HG02970 (cell line): ENCODE measurements around the gene KCNJ16.

Experiments used
- ATAC-seq: cut with Tn5 transposase; IDR thresholded peaks from one replicate; pipeline ENCODE4 v1.9.1; 2021; ENCODE audit warnings: mild to moderate bottlenecking, moderate library complexity, moderate number of reproducible peaks; ENCODE audit not compliant: unreplicated experiment, low FRiP score

Gene KCNJ16

DNA sequence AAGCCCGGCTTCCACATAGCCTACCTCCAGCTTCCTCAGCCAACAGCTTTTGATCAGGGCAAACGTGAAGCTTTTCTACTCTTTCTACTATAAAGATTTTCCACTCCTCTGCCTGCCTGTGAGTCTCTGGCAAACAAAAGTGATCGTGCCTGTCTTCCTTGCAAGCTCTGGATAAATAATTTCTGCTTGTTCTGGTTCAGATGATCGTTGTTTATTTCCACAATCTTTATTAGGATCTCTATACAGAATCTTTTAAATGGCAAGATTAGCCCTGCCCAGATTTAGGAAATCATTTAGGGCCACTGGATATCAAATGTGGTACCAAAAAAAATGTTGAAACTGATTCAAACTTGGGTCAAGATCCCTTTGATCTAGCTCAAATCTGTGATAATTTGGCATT lies 20.4 kb downstream of the KCNJ16 start:
- no peak for ATAC-seq

DNA sequence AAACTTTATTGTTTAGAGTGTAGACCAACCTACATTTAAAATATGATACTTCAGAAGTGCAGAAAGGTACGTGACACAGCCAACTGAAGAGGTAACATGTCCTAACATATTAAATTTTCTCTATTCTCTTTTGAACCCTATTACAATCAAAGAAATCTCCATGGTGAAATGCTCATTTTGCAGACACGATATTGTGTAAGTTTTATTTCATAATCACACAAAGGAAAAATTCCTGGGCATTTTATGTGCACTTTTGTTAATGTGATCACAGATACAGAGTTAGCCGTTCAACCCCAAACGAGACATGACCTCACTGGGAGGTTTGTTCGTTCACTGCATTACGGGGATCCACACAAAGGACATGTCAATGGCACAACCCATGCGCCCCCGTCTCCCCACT lies 21.8 kb downstream of the KCNJ16 start:
- no peak for ATAC-seq

DNA sequence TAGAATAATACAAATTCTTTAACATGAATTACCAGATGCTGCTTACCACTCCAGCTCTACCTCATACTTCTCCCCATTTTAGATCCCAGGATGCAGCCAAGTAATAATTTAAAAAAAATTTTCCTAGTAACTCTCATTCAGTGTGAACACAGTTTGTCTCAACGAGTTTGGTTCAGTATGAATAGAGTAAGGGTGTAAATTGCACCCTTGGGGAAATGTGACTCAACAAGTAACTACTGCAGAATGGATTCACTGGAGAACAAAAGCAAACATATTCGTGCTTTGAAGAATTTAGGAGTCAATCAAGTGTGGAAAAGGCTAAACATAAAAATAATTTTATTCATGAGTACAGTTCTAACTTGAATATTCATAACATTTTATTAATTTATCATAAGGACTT lies 23.0 kb downstream of the KCNJ16 start:
- no peak for ATAC-seq

DNA sequence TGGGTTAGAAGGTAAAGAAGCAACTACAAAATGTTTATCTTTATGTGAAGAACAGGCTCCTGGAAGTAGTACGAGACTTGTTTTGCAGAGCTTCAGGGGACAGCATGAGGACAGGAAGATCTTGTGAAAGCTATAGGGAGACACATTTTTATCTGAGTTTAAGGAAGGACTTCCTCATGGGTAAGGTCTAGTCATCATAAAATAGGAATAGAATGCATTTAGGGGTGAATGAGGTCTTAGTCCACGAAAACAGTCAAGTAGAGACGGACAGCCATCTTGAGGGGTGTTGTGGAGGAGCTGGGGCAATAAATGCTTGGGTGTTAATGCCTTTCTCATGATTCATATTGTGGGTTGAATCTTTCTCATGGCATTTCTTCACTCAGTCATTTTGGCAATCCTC lies 24.3 kb downstream of the KCNJ16 start:
- ATAC-seq = no peak

DNA sequence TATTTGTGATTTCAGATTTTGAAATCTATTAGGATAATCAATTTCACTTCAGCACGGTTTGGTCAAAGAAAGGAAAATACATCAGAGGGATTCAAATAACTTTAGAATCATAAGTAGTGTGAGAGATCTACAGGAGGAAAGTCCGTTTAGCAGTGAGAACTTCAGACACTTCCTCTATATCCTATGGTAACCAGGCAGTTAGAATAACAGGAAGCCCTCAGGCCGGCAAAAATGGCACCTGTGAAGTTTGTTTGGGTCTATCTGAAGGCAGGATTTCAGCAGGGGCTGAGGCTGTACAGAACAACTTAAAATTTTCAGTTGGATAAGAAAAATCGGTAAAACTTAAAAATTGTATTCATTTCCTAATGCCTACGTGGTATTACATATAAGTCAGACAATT lies 24.9 kb downstream of the KCNJ16 start:
- ATAC-seq = no peak

- no peak for ATAC-seq
Measured at GRCh38 chr17:70100983-70101382, 26.0 kb downstream of the KCNJ16 start.

- no peak for ATAC-seq
Measured at GRCh38 chr17:70102531-70102930, 27.5 kb downstream of the KCNJ16 start.

DNA sequence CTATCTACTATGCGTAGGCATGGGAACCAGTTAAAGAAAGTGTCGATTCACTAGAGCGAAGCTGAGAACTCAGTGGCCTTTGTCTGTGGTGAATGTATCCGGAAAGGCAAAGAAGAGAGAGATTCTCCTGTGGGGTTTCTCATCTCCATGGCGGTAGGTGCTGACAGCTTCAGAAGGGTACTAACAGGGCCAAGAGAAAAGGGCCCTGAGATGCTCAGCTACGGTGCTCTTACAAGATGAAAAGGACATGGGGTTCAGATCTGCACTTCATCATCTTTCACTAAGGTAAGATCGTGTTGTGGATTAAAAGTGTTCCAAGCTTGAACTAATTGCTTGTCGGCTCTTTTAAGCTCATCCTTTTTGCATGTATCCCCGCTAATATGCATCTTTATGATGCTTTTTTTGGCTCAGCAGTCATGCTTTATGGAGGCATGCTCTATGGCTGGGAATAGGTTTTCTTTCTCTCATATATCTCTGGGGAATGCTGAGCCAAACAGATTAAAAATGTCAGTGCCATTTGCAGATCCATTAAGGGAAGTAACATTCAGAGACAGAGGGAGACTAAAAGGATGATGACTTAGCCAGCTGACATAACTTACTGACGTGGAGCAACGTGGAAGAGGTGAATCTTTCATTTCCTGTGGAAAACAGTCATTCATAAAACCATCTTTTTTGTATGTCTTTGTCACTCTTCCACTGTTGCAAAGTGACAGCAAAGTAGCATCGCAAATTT lies 29.9 kb downstream of the KCNJ16 start:
- no peak for ATAC-seq

DNA sequence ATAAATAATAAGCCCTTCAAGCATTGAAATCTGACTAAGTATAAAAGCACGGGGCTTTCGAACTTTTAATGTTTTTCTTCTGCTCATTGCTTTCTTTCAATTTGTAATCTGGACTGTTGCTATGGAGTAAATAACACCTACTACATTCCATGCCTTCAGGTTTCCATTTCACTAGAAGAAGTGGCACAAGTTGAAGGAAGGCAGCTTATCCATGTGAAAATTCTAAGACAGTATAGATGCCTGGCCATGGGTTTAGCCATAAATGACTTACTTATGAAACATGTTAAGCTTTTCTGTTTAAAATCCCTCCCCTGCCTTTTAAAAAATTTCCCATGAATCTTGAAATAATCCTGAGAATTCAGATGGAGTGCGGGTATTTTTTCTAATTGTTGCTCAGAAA lies 30.6 kb downstream of the KCNJ16 start:
- no peak for ATAC-seq

DNA sequence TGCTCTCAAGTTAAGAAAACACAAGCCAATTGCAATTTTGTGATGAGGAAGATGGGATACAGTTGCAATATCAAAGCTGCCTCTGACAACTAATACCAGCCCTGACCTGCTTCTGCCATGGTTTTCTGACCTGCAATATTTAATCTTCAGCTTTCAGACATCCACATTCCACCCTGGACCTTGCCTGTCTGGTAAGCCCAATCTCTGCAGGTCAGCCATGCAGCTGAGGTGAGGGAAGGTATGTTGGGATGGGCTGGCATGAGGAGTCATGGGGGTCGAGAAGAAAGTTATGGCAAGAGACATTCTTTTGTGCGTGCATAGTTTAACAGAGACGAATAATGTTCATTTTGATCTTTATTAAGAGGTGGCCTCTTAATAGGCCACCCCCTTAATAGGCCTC lies 31.5 kb downstream of the KCNJ16 start:
- ATAC-seq = no peak

- ATAC-seq = no peak
Measured at GRCh38 chr17:70107441-70107840, 32.4 kb downstream of the KCNJ16 start.

DNA sequence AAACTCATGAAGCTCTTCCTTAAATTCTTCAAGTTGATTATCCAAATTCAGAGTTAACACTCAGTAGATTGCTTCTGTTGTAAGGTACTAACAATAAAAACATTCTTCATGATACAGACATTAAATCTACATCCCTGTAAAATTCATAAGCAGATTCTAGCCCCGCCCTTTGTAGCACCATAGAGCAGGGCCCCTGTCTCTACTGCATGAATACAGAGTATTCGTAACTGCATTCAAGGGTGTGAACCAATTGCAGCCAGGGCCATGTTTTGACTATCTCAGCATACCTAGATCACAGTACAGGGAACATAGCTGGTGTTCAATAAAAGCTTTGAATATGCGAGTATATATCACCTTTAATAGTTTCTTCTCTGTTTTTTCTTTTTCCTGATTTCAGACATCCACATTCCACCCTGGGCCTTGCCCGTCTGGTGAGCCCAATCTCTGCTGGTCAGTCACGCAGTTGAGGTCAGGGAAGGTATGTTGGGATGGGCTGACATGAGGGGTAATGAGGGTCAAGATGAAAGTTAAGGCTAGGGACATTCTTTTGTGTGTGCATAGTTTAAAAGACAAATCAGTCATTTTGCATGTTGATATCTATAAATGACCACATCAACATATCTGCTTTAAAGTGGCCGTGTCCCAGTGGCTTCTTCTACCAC lies 33.0 kb downstream of the KCNJ16 start:
- no peak for ATAC-seq

DNA sequence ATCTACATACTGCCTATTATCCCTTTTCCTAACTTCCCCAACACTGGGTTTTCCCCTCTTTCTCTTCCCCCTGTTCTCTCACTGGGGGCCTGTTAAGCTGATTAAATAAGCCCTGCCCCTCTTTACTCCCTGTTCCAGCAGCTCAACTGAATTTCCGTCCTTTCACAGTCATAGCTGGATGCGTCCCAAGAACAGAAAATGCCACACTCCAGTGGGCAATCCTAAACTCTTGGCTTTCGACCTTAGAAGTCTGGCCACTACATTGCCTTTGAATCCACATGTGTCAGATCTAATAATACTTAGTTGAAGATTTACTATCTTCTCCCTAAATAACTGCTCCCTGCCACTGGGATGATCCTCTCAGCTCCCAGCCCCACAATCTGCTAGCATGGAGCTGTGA lies 34.5 kb downstream of the KCNJ16 start:
- no peak for ATAC-seq

DNA sequence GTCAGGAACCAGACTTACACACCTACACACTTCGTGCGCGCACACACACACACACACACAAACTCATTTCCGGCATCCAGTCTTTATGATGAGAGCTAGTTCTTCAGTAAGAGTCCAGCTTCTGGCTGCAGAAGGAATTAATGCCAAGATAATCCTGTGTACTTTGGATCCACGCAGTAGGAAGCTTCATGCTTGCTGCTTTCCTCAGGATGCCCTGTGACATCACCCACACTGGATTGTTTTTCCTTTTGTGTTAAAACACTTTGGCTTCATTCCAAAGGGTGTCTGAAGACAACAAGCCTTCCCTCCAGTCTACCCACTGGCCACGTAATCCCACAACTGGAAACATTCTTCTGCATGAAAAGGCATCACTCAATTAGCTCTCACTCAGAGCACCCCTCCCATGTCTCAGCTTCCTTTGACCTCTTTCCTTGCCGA lies 35.4 kb downstream of the KCNJ16 start:
- no peak for ATAC-seq

DNA sequence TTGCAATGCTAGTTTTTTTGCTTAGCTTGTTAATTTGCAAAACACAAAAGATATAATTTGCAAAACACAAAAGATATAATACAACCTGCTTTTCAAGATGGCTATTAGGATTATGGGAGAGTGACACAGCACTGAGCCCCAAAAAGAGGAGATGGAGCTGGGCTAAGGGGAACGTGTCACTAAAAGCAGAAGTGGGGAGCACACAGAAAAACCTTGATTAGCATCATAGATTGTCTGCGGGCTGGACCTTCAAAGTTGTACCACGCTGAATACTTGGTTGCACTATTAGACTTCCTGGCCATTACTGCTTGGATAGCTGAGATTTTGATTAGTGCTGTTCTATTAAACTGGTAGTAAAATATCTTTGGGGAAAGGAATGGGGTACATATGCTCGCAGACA lies 36.2 kb downstream of the KCNJ16 start:
- ATAC-seq = no peak

DNA sequence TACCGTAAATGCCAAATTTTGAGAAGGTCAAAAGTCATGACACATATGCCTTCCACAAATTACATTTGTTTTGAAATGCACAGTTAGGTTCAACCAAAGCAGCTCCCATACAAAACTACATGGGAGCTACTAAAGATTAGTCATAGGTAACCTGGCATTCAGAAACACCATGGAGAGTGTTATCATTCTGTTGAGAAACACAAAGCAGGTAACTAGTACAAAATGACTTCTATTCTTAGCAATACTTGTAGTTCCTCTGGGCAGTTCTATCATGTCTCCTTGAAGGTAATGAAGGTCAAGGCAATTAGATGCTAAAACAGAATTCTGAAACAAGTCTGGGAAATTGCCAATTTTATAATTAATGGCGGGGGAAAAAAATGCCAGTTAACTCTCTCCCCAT lies 39.4 kb downstream of the KCNJ16 start:
- ATAC-seq = no peak

GRCh38 chr17:70115126-70115525 lies 40.1 kb downstream of the KCNJ16 start:
- no peak for ATAC-seq

GRCh38 chr17:70116919-70117318 lies 41.9 kb downstream of the KCNJ16 start:
- no peak for ATAC-seq

- ATAC-seq = no peak
Measured at GRCh38 chr17:70119545-70119944, 44.5 kb downstream of the KCNJ16 start.

DNA sequence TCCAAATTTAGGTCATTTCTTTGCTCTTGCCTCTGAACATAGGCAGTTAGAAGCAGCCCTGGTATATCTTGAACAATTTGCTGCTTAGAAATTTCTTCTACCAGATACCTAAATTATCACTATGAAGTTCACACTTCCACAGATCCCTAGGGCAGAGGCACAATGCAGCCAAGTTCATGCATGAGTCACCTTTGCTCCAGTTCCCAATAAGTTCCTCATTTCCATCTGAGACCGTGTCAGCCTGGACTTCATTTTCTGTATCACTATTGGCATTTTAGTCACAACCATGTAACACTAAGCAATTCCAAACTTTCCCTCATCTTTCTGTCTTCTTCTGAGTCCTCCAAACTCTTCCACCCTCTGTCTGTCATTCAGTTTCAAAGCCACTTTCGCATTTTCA lies 45.0 kb downstream of the KCNJ16 start:
- no peak for ATAC-seq

GRCh38 chr17:70120425-70120824 lies 45.4 kb downstream of the KCNJ16 start:
- no peak for ATAC-seq

GRCh38 chr17:70121126-70121525 lies 46.1 kb downstream of the KCNJ16 start:
- no peak for ATAC-seq
